GM19043 (cell line): ENCODE results near the gene ADARB2.

Source experiments
- ATAC-seq: cut with Tn5 transposase; IDR thresholded peaks from one replicate; pipeline ENCODE4 v1.9.1; 2021; ENCODE audit warnings: low read depth; ENCODE audit not compliant: unreplicated experiment

The ADARB2 gene

DNA sequence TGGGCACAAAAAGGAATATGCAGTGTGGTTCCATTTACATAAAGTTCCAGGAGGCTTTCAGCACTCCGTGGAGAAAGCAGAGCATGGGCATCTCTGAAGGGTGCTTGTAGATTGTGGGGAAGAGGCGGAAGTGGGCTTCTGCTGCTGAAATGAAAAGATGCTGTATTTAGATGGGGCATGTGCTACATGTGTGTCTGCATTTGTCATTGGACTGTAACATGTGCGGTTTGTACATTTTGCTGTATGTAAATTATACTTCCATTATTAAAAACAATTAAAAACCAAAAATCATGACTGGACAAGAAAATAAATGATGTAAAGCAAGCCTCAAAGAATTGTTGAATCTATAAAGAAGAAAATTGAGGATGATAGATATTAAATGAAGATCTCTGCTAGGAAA lies 347.1 kb downstream of the ADARB2 start:
- ATAC-seq = no peak

DNA sequence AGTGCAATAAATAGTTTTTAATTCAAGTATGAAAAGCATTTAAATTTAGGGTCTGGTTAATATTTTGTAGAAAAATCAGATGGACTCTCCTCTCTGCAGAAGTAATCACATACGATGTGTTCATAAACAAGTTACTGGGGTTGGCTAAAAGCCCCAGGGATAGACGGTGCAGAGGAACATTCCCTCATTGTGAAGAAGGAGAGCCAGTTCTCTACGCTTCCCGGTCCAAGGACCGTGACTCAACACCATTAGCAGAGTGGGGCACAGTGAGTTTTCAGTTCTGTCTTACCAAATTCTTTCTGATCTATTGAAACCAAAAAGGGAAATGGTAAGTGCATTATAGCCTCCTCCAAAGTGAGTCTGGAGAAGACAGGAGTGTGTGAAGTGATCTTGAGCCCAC lies 353.3 kb downstream of the ADARB2 start:
- no peak for ATAC-seq

DNA sequence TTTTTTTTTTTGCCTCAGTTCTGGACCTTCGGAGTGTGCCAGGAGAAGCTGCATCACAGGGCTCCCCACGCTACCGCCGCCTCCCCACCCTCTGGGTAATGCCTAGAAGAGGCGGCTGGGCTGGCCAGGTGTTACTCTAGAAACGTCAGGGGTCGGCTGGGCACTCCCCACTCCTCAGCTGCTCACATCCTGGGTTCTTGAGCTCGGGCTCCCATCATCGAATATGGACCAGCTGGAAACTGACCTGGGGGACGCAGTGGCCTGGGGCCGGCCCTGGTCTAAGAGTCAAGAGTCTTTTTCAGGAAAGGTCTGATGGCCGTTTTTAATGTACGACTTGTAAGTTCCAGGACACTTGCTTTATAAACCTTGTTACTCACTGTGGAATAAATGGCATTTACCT lies 354.6 kb downstream of the ADARB2 start:
- no peak for ATAC-seq

DNA sequence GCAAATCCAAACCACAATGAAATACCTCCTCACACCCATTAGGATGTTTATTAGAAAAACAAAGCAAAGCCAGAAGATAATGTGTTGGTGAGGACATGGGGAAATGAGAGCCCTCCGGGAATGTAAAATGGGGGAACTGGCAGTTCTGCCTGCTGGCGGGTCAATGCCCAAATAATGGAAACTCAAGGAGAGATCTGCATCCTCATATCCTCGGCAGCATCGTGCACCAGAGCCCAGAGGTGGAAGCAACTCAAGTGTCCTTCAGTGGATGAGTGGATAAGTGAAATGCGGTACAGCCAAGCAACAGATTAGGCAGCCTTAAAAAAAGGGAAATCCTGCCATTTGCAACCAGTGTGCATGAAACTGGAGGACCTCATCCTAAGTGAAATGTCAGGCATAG lies 356.0 kb downstream of the ADARB2 start:
- ATAC-seq = no peak

DNA sequence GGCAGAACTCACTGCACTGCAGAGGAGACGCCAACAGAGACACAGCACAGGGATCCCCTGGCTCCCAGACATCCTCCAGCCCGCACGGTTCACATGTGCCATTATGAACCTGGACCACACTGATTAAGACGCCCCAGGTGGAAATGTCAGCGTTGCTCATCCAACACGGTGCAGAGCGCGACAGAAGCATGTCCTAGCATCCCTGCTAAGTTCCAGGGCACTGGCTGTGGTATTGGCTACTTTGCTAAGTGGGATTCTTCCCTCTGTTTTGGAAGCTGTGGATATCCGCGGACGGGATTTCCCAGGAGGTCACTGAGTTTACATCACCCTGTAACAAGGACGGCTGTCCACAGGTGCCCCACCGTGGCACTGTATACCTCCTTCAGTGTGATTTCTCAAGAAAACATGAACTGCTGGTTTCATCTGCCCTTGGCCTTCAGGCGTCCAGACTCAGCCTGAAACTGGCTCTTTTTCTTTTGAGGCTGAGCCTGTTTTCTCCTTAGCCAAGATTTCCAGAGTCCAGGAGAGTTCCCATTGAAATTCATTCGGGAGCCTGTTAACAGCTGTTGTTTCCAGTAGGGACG lies 357.1 kb downstream of the ADARB2 start:
- no peak for ATAC-seq

DNA sequence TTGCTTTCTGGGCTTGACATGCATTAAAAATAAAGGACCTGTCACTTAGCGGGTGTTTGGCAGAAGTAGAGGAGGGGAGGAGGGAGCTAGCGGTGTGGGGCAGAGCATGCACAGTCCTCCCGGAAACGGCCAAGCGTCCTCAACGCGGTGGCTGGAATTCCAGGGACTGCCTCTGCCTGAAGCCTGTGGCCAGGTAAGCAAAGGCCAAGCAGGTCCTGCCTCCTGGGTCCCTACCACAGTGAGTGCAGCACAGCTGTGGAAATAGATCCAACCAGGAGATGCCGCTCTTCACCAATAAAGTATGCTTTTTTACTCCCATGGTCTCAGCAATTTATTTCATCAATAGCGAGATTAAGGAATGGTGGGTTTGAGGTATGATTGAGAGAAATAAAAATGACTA lies 357.7 kb downstream of the ADARB2 start:
- ATAC-seq = no peak

DNA sequence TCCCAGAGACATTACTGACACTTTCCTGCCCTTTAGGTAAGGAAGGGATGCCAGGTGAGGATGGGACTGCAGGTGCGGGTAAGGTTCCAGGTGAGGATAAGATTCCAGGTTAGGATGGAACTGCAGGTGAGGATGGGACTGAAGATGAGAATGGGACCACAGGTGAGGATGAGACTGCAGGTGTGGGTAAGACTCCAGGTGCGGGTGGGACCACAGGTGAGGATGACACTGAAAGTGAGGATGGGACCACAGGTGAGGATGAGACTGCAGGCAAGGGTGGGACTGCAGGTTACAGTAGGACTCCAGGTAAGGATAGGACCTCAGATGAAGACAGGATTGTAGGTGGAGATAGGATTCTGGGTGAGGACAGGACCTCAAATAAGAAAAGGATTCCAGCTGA lies 358.9 kb downstream of the ADARB2 start:
- ATAC-seq = no peak

DNA sequence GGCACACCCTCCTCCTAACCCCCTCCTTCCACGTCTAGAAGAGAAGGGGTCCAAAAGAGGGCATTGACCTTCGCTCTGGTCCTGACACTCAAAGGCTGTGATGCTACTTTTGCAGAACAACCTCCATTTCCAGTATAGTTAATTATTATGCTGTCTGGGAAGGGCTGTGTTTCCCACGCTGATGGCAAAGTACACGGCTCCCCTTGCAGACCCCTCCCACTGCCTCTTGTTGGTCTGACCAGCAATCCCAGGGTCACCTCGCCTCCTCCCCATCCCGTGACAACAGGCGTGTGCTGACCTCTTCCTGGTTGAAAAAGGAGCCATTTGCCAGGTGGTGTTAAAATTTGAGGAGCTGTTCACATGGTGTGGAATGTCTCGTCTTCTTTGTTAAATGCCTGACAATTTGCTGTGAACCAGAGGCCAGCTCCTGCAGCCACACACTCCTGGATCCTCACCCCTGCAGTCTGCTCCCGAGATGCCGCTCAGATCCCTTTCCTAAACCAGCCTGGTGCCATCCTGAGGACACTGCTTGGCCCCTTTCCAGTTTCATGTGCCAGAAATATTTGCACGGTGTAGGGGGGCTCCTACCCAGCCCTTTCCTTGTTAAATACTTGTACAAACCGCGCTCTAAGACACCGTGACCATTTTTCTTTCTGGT lies 359.5 kb downstream of the ADARB2 start:
- no peak for ATAC-seq

DNA sequence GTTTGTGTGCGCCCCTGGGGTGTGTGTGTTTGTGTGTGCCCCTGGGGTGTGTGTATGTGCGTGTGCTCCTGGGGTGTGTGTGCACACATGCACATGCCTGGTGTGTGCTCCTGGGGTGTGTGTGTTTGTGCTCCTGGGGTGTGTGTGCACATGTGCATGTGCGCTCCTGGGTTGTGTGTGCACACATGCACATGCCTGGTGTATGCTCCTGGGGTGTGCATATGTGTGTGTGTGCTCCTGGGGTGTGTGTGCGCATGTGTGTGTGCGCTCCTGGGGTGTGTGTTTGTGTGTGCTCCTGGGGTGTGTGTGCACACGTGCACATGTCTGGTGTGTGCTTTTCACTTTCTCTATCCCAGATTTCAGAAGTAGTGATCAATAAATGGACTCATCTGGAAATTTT lies 360.1 kb downstream of the ADARB2 start:
- no peak for ATAC-seq

DNA sequence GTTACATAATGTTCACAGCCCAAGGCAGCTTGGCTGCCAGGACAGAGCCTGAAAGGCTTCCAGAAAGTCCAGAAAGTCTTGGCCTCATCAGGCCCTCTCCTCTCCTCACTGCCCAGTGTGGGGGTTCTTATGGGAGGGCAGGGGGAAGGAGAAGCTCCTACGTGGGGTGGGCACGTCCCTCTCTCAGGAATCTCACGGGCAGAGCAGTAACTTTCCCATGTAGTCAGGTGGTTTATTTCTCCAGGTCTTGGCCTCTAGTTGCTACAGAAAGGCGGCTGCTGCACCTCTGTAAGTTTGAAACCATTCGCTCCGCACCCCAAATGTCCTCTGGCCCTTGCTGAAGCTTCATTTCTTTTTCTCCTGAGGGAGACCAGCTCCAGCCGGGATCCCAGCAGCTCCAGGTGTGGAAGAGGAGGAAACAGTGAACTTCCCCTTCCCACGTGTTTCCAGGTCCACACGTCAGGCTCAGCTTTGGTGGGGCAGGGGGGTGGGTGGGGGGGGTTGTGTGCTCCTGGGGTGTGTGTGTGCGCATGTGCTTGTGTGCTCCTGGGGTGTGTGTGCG lies 360.9 kb downstream of the ADARB2 start:
- ATAC-seq = no peak

DNA sequence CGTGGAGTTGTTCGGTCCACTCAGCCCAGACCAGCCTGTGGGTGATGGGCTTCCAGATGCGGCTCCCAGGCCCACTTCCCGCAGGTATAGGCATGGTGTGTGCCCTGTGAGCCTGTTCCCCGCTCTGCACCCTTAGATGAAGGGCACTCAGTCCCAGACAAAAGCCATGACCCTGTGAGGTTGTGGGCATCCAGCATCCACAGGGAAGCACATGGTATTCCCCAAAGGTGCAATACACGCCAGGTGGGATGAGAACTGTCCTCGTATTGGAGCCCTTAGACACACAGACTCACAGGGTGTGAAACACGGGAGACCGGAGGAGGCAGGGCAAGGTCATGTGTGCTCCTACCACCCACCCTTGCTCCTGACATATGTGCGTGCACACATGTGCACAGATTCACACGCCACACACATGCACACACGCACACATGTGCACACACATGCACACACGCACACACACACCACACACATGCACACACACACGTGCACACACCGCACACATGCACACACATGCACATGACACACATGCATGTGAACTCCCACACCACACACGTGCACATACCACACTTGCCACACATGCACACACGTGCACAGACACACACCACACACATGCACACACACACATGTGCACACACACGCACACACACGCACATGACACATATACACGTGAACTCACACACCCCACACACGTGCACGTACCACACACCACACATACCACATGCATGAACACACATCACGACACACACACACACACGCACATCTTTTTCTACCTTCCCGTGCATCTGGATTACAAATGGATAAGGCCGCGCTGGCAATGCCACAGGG lies 361.8 kb downstream of the ADARB2 start:
- no peak for ATAC-seq

DNA sequence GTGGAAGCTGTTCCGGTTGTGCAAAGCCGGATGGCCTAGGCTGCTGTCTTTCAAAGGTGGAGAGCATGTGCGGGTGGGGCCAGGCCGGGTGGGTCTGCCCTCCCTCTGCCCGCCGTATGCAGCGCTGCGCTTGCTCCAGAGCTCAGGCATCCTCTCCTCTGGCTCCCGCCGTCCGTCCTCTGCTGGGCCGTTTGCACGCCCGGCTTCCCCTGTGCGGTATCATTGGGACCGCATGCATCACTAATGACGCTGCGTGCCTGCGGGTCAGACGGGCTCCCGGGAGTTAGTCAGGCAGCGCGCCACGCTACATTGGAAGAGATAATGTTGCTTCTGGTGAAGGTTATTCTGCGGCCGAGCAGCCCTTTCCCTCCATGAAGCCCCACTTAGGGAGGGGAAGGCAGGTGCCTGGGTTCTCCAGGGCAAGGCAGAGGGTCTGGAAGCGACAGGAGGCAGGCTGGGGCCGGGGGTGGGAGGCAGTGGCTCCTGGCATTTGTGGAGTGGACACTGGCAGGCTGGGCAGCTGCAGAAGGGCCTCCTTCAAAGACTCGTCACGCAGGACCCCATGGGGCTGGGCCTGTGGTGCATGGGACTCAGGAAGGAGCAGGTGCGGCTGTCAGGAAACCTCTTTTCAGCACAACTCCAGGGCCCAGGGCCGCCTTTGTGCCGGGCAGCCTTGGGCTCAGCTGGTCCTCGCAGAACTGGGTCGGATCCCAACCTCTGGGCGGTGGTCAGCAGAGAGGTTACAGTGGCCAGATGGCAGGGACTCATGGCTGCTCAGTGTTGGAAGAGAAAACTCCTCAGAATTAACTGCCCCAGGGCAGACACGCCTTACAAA lies 362.6 kb downstream of the ADARB2 start:
- ATAC-seq = no peak

DNA sequence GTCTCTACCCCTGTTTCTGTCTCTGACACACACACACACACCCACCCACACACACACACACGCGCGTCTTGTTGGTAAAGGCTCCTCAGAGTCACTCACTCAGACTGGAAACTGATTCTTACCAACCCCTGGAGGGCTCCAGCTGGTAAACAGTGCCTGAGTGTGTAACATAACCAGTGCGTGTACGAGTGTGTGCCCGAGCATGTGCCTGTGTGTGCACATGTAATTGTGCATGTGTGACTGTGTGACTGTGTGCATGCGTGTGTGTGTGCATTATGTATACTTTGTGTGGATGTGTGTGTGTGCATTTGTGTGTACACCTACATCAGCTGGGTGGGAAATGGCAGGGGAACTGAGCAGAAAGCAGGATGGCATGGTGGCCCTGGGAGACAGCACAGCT lies 364.0 kb downstream of the ADARB2 start:
- ATAC-seq = no peak

DNA sequence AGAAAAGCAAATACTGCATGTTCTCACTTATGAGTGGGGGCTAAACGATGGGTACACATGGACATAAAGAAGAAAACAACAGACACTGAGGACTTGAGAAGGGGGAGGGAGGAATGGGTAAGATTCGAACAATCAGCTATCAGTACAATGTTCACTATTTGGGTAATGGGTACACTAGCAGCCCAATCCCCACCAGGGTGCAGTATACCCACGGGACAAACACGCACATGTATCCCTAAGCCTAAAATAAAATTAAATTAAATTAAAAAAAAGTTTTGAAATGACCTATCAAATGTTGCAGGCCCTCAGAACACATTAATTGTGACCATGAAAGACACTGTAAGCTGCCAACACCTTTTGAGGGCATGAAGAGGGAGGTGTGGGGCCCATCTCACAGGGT lies 365.1 kb downstream of the ADARB2 start:
- no peak for ATAC-seq

DNA sequence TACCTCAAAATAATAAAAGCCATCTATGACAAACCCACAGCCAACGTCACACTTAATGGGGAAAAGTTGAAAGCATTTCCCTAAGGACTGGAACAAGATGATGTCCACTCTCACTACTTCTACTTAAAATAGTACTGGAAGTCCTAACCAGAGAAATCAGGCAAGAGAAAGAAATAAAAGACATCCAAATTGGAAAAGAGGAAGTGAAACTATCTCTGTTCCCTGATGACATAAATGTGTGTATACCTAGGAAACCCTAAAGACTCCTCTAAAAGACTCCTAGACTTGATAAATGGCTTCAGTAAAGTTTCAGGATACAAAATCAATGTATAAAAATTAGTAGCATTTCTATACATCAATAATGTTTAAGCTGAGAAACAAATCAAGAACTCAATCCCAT lies 367.0 kb downstream of the ADARB2 start:
- no peak for ATAC-seq

DNA sequence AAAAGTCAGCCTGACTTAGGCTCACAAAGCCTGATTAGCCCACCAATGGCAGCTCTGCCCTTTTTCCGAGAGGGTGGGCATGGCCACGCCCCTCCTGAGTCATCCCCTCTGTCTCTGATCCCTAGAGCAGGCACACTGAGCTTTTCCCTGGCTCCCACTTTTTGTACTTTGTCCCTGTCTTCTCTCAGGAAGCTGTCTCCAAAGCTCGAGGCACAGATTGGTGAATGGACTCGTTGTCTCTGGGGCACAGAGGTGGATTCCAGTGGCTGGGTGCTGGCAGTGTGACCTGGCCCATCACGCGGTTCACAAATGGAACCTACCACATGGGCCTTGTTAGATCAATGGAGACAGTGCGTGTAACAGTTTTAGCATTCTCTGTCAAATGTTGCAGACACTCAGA lies 367.7 kb downstream of the ADARB2 start:
- no peak for ATAC-seq

DNA sequence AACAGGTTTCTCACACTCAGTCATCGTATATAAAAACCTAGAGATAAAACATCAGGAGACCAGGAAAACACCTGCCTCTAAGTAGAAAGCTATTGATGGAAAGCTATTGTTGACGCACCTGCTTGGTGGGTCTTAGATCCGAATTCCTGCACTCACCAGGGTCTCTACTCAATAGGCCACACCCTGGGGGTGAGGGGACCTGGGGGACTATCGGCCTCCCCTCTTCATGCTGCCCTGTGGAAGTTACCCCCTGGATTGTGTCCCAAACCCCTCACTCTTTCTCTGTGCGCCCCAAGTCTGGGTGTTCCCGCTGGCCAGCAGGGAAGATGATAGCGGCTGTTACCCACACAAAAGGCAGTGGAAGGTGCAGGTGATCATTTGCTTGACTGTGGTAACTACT lies 368.1 kb downstream of the ADARB2 start:
- no peak for ATAC-seq

DNA sequence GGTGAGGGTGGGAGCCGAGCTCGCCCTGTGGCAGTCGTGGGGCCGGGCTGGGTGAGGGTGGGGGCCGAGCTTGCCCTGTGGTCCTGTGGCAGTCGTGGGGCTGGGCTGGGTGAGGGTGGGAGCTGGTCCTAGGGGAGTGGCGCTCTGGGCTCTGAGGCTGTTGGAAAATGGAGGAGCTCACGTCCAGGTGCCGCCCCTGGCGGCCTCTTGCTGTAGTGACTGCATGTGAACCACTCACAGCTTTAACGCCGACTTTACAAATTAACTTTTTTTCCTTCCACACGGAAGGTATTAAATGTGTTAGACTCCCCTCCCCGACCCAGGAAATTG lies 368.5 kb downstream of the ADARB2 start:
- no peak for ATAC-seq

DNA sequence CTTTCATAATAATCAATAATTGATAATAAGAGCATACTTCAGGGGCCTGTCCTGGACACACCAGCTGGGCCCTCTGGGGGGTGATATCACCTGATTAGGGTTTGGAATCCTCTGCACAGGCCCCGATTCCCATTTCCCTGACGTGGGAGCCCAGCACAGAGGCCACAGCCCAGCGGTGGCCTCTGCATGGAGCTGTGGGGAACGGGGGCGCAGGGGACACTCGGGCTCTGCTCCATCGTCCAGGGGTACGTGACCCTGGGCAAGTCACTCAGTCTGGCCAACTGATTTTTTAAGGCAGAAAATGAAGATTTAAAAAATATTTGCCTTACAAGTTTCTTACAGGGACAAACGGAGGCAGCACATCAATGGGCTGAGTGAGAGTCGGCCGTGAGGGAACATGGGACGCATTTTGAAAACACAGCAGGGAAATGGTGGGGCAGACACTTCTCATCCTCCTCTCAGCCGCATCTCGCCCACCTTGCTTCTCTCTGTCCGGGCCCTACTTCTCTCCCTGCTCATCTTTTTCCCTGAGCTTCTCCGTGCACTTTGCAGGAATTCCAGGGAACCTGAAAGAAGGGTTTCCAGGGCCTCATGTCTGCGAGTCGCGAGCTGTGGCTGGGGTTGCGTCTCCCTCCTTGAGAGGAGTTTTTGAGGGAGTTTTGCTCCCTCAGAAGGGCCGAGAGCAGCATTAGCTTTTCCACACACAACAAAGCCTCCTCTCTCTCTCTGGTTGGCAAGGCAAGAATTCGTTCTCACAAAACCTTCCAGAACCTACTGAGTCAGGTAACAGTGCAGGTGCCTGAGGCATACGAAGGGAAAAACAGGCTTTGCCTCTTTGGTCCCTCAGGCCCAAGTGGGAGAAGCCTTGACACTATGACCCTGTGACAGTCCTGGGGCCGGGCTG lies 369.1 kb downstream of the ADARB2 start:
- ATAC-seq = no peak
